Muscle of back (tissue), 11 donors: ENCODE data around the gene BCKDHB. TPM values are rescaled to one million over a fixed set of nuclear protein-coding genes. Genes with fewer than 3 reads are reported as not detected.
"Not testable (repeated sequence)": the region's sequence is repeated elsewhere in the genome, so short reads cannot be mapped to it uniquely, and the experiment has no call there.

Source experiments
- DNase-seq, 3 donors: peaks; one replicate each; pipeline versions ENCODE4 v3.0.0 to v3.0.0-alpha.2; 2013
- polyA plus RNA-seq, 10 donors: library from polyadenylated mRNA; unstranded; fragments of 120-200 nt; gene quantifications; one replicate each; pipeline ENCODE4 v1.2.1, GENCODE V29; 2013; ENCODE audit not compliant: insufficient read length in 10 of 10

The BCKDHB gene
- polyA plus RNA-seq, 10 donors = 10.6 to 24.1 (median 20.4) TPM

DNA sequence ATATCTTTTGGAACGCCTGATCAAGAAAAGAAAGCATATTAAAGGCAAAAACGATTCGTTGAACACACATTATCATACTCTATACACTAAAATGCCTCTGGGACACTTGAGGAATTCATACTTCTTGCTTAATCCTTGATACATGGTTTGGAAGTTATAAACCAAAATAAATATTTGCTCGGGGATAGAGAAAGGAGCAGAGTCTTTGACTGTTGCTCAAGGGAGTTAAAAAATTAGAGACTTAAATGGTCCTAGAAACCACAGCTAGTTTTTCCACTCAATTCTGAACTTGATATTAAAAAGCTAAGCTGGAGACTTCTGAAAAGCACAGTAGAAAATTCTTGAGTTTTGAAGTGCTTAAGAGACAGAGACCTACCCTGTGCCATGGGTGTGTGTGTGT, 98.9 kb downstream of the BCKDHB start:
- no peak for DNase-seq

DNA sequence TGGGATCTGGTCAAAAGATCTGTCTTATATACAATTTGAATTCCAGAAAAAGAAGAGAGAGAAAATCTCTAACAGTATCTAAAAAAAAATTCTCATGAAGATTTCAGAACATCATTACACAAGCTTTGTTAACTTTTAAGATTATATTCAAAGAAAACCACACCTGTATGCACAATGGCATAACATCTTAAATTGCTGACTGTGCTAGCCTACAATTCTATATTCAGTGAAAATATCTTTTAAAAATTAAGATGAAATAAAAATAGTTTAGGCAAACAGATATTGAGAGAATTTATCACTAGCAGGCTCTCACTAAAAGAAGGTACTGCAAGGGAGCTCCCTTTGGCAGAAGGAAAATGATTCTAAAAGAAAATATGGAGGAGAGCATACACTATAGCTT, 100.3 kb downstream of the BCKDHB start:
- no peak for DNase-seq

DNA sequence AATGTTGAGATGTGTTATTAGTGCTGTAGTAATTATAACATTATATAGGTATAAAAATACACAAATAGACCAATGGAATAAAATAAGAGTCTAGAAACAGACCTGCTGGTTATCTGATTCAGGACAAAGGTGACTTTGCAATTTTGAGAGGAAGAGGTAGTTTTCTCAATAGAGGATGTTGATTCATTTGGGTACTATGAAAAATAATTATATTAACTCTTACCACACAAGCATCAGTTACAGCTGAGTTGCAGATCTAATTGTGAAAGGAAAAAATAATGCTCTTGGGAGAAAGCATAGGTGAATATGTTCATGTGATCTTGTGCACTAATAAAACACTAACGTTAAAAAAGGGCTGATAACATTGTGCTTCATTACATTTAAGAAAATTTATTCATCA, 103.0 kb downstream of the BCKDHB start:
- no peak for DNase-seq

DNA sequence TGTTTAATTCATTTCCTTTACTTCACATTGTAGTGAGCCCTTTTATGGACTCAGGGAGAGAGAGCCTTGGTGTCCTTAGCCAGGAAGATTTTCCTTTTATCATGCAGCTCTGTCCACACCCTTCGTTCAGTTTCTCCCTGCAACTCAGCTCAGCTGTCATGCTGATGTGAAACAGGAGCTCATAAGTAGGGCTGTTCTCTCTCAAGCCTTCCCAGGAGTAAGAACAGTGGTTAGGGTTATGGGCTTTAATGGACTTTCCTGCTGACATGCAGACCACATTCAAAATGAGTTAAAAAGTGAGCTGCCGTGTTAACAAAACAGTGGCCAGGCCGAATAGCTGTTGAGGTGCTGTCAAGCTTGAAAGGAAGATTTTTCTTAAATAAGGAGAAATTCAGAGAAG, 104.1 kb downstream of the BCKDHB start:
- peak; percentile 24 to 46 (median 44) for DNase-seq

DNA sequence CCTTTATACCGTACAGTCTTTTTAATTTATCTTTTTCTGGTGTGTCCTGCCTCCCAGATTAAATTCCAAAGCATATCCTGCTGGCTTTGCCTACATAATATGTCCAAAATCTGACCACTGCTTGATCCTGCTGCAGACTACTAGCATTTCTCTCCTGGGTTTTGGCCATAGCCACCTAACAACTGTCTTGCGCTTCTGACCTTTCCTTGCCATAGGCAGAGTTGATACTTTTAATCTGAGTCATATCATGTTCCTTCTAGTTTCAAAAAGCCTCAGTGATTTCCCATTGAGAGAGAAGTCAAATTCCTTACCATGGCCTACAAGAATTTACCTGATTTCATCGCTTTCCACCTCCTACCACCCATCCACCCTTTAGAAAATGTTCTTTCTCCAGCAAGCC, 104.8 kb downstream of the BCKDHB start:
- DNase-seq = no peak

DNA sequence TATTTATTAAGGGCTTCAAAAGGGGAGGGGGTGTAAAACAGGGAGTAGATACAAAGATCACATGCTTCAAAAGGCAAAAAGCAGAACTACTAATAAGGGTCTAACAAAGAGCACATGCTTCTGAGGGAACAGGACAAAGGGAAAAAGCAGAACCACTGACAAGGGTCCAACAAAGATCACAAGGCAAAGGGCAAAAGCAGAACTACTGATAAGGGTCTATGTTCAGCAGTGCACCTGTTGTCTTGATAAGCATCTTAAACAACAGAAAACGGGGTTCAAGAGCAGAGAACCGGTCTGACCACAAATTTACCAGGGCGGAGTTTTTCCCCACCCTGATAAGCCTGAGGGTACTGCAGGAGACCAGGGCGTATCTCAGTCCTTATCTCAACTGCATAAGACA, 105.4 kb downstream of the BCKDHB start:
- DNase-seq = not testable (repeated sequence)

DNA sequence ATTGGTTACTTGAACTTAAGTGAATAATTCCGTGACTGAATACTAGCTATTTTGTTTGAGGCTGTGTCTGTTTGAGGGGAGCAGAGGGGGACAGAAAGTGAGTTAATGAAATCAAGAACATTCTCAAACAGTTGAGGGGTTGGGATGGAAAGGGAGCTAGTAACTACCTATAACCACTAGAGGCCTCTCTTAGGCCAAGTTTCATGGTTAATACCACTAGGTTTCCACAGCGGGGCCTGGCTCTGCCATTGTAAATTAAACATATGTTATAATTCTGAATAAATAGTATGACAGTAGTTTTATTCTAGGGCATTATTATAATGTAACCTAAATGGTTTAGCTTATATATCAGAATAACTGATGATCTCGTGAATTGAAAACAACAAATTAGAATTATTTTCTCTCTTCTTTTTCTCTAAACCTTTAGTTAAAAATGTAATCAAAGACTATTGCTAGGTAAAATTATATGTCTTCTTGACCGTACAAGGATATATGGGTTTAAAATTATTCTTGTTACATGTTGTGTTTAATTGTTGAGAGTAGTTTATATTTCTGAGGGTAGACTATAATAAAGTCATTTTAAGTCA, 108.1 kb downstream of the BCKDHB start:
- DNase-seq = peak; percentile 47 to 72 (median 62)

DNA sequence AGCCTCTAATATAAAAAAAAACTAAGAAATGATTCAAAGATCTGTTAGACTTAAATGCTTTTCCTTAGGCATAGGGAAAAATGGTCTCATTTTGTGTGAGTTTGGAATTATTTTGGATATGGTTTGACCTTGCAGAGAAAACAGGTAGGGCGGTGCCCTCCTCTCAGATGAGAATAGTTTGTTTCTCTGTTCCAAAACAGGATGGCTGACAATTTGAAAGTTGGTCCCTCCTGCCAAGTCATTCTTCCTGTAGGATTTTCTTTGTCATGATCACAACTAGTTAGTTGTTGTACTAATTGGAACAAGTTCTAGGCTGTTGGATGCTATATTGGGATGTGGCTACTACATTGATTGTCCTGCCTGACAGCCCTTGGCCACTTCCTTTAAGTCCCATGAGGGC, 108.6 kb downstream of the BCKDHB start:
- DNase-seq = no peak

DNA sequence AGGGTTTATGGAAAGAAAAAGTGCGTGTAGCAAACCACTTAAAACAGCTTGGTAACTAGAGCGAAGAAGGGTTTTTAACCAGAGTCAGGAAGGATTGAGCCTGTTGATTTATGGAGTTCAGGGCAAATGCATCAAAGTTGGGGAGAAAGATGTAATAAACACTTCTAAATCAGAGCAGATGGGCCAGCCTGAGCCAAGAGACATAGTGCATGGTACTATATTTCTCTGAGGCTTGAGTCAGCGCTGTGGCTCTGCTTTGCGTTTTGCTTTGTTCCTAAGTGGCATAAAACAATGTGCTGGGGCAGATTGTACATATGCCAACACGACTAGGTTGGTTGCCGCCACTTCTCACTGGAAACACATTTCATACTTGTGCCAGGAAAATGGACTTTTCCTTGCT, 111.3 kb downstream of the BCKDHB start:
- DNase-seq = peak in 2 of 3 donors; percentile 25 to 76

DNA sequence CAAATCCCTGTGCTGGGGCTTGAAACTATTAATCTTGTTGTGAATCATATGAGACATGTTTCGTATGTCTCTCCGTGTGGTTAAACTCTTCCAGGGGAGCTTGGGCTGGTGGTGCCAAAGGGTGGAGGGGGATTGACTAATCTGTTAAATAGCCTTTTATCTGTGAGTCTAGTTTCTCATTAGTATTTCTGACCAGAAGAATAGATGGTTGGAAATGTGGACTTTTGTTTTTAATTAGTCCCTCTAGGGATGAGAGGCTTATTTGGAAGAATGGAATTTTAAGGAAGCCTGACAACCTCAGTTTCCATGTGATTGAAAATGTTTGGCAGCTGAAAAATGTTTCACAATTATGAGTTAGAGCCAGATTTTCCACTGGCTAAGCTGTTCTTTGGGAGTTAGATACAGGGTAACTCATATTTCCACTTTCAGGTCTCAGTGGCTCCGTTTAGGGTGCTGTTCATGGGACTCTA, 117.3 kb downstream of the BCKDHB start:
- peak in 2 of 3 donors; percentile 39 to 95 for DNase-seq

DNA sequence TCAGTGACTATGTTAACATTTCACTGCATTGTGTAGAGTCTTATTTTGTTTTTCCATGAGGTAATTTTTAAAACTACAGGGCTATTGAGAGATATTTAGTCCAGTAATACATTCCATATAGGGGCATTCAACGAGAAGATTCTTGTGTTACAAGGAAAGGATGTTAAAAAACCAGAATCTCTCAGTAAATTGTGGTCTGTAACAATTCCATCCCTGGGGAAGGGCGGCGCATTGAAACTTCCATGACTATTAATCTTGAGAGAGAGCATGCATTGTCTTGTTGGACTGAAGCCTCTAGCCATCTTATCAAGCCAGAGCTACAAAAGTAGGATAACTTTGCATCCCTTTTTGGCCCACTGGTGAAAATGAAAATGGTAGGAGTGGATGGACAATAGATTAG, 119.7 kb downstream of the BCKDHB start:
- DNase-seq = peak in 2 of 3 donors; percentile 21 to 23

DNA sequence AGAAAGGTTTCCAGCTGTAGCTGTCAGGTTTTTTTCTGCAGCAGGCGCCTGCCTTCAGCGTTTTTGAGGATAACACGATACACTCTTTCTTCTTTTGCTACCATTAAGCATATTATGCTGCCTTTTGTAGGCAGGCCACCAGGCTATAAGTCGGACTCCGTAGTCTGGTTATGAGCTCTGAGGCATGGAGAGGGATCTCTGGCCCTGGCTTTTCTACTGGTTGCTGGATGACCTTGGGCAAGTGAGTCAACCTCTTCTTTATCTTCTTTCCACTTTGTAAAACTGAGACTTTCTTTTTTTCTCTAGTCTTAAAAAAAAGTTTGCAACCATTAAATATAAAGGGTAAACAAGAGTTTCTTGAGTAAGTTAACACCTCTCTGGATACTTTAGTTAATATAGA, 120.2 kb downstream of the BCKDHB start:
- no peak for DNase-seq

DNA sequence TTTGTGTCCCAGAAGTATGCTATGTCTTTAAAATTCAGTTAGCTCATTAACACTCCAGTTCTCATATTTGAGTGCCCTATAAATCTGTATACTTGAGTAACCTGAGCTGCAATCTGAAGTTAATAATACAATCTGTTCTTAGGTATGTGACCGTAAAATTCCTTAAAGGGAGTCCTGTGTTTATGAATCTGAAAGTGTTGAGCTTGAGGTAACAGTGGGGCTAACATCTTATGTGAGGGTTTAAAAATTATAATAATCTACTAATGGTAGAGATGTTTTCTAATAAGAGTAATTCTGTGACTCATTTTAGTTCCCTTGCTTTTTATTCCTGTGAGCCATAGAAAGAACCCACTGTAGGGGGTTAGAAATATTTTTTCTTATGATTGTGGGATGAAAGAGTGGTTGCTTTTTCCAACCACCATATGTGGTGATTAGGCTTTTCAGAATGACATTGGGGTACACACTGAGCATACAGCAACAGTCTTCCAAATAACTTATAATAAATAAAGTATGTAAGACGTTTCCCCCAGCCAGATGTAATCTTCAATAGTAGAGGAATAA, 121.2 kb downstream of the BCKDHB start:
- DNase-seq = peak in 1 of 3 donors; percentile 58

DNA sequence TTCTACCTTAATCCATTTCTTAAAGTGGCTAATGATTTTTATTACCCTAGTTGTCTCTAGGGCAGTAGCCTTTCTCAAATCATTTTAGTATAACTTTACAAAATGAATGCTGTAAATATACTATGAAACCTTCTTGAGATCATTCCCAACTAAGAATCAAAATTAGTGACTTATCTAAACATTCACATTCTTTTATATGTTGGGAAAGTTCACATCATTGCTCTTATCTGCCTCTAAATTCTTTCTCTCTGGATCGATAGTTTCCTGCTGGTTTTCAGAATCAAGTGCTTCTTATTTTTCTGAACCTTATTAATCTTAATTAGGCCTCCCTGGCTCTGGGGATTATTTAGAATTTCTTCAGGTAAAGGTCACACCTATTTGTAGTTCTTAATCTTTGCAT, 126.8 kb downstream of the BCKDHB start:
- no peak for DNase-seq

DNA sequence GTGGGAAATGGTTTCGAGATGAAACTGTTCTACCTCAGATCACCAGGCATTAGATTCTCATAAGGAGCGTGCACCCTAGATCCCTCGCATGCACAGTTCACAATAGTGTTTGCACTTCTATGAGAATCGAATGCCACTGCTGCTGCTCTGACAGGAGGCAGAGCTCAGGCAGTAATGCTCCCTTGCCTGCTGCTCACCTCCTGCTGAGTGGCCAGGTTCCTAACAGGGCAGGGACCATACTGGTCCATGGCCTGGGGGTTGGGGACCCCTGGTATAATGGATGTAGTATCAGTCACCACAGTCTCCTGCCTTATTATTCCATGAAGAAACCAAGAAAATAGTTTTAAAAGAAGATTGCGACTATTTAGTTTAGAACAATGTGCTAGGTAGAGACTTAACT, 127.5 kb downstream of the BCKDHB start:
- no peak for DNase-seq

DNA sequence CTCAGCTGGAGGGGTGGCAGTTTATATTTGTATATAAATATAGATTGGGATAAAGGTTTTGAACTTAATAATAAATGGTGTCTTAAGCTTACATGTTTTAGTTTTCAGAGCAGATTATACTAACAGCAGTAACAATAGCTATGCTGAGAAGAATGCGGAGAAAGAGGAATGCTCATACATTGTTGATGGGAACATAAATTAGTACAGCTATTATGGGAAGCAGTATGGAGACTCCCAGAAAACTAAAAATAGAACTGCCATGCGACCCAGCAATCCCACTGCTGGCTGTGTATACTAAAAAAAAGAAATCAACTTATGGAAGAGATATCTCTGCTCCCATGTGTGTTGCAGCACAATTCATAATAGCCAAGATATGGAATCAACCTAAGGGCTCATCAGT, 127.9 kb downstream of the BCKDHB start:
- peak in 2 of 3 donors; percentile 36 to 43 for DNase-seq

DNA sequence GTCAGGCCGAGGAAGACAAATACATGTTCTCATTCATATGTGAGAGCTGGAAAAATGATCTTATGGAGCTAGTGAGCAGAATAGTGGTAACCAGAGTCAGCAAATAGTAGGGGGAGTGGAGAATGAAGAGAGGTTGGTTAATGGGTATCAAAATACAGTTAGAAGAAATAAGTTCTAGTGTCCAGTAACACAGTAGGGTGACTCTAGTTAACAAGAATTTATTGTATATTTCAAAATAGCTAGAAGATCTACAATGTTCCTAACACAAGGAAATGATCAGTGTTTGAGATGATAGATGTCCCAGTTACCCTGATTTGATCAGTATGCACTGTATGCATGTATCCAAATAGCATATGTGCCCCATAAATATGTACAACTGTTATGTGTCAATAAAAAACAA, 128.4 kb downstream of the BCKDHB start:
- DNase-seq = no peak

DNA sequence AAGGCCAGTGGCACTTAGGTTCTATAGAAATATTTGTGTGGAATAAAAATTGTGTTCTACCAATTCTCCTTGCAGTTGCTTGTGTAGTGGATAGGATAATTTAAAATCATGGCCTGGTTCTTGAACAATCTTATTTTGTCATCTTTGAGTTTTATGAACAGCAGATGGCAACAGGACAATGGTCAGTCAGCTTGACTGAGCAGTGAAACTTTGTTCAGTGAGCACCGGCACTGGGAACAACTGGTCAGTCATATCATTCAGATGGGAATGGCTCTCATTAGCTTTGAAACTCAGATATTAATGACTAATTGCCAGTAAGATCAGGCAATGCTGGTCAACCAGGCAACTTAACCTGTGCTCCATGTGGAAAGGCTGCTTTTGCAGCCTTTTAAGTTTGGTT, 129.2 kb downstream of the BCKDHB start:
- DNase-seq = no peak

DNA sequence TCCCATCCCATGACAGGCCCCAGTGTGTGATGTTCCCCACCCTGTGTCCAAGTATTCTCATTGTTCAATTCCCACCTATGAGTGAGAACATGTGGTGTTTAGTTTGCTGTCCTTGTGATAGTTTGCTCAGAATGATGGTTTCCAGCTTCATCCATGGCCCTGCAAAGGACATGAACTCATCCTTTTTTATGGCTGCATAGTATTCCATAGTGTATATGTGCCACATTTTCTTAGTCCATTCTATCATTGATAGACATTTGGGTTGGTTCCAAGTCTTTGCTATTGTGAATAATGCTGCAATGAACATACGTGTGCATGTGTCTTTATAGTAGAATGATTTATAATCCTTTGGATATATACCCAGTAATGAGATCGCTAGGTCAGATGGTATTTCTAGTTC, 132.3 kb downstream of the BCKDHB start:
- not testable (repeated sequence) for DNase-seq

DNA sequence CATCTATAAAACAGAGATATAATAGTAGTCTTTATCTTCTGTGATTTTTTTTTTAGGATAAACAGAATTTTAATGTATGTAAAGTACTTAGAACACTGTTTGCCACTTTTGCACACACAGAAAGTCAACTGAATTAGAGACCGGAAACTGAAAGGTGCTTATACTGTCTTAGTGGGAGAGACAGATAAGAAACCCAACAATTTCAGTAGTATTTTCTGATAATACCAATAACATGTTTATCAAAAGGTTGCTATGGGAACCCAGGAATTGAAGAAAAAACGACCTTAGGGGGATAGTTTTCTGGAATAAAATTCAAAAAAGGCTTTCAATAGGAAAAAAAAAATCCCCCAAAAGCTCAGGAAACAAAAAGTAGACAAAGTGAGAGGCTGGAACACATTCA, 138.6 kb downstream of the BCKDHB start:
- no peak for DNase-seq

DNA sequence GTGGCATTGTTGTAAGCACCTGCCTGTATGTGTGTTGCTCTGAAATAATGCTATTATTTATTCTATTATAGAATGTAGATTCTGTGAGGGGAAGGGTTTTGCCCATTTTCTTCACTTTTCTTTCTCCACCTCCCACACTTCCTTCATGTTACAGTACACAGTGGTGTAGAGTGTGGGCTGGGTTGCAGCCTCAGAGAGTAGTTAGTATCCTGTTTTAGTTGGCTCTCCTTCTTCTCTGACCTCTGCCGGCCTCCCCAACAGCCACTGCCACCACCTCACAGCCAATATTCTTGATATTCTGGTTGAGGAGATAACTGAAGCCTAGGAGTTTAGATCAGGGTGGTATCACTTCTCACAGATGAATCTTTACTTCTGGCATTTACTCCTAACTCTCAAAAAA, 143.4 kb downstream of the BCKDHB start:
- no peak for DNase-seq

DNA sequence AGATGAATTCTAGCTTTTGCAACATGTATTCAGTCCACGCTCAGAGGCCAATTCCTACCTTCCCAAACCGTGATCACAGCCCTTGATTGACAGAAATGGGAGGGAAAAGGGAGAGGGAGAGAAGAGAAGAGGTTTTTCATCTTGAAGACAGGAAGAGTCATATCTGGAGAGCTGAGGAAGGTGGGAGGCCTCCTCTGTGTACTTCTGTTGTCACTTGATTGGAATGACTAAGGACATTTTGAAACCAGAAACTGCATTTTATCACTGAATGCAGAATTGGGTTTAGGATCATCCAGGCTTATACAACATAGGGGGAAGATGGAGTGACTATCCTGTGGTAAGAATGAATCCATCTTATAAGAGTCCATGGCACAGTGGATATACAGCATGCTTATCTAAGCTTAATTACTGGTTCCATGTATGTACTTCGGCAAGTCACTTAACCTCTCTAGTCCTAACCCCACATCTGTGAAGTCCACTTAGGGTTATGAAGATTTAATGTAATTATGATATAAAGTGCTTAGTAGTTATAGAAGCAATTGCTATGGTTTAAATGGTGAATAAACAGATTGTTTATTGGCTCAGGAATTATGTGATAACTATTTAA, 144.0 kb downstream of the BCKDHB start:
- DNase-seq = no peak

DNA sequence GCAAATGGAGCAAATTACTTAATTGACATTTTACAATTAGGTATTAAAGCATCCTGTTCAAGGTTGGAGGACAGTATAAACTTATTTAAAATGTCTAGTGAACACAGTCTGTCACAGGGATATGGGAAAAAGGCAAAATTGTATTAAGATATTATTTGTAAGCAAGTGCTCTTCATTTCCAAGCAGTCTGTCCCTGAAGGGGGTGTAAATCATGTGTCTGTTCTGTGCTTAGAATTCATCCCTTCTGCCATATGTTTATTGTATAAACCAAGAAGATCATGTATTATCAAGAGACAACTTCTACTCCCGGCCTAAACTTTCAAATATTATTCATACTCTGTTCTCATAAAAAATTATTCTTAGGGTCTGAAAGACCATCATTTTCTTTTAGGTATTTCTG, 144.8 kb downstream of the BCKDHB start:
- peak in 1 of 3 donors; percentile 49 for DNase-seq

DNA sequence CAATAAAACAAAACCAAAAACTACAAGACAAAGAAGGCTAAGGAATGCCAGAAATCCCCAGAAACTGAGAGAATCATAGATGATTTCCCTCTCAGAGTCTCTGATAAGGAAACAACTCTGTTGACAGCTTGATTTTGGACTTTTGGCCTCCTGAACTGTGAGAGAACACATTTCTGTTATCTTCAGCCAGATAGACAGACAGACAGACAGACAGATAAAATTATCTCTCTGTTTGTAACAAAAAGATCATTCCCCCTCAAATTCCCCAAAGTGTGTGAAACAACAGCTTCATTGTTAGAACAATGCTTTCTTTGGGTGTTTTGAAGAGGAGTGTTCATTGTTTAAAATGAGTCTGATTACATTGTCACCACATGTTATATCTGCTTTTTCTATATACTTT, 148.2 kb downstream of the BCKDHB start:
- DNase-seq = no peak
